CD14-positive monocyte (primary cell): ENCODE measurements around the gene IDH1. TPM values are rescaled to one million over a fixed set of nuclear protein-coding genes. Genes with fewer than 3 reads are reported as not detected.

Source experiments
- DNase-seq, 3 donors: peaks; one replicate each; pipeline ENCODE4 v3.0.0-alpha.2; 2011 to 2022
- H2AFZ ChIP-seq: 2 replicates; pipeline ENCODE4 v1.6.0; 2012; ENCODE audit warnings: mild to moderate bottlenecking, low read depth, low read length, inconsistent platforms; ENCODE audit not compliant: insufficient read depth, poor library complexity, severe bottlenecking
- H3K27ac ChIP-seq, 2 donors: 1 replicate in 1 of 2; 2 replicates in 1 of 2; pipeline ENCODE4 v1.5.1; 2012 to 2013; ENCODE audit warnings: low read length in 2 of 2, control low read depth in 1 of 2, inconsistent platforms in 1 of 2, low read depth in 1 of 2, mild to moderate bottlenecking in 1 of 2
- H3K27me3 ChIP-seq, 2 donors: one replicate each; pipeline versions ENCODE4 v1.6.0 to v1.6.1; 2011 to 2013; ENCODE audit warnings: low read length in 2 of 2; ENCODE audit not compliant: control insufficient read depth in 2 of 2, insufficient read depth in 2 of 2
- H3K36me3 ChIP-seq, 2 donors: replicated peaks in 1 of 2; 1 replicate in 1 of 2; 2 replicates in 1 of 2; pipeline versions ENCODE4 v1.5.1 to v1.6.1; 2012 to 2013; ENCODE audit warnings: low read length in 2 of 2, control low read depth in 1 of 2, inconsistent platforms in 1 of 2, mild to moderate bottlenecking in 1 of 2; ENCODE audit not compliant: insufficient read depth in 2 of 2, control insufficient read depth in 1 of 2
- H3K4me1 ChIP-seq, 2 donors: 1 replicate in 1 of 2; 2 replicates in 1 of 2; pipeline versions ENCODE4 v1.5.1 to v1.6.1; 2012 to 2013; ENCODE audit warnings: low read length in 2 of 2, control low read depth in 1 of 2, inconsistent platforms in 1 of 2, mild to moderate bottlenecking in 1 of 2, moderate library complexity in 1 of 2; ENCODE audit not compliant: insufficient read depth in 2 of 2, control insufficient read depth in 1 of 2
- H3K4me2 ChIP-seq: replicated peaks from 2 replicates; pipeline ENCODE3; 2012; ENCODE audit warnings: low read length, moderate library complexity, mild to moderate bottlenecking; ENCODE audit not compliant: poor library complexity, severe bottlenecking; ENCODE audit errors: extremely low read depth
- H3K4me3 ChIP-seq, 3 experiments: fragments of 200-600 bp in 1 of 3; sonication (generic) in 1 of 3; replicated peaks in 1 of 3; 1 replicate in 2 of 3; 2 replicates in 1 of 3; pipeline ENCODE4 v1.5.1; 2011 to 2013; ENCODE audit warnings: low read length in 3 of 3, mild to moderate bottlenecking in 3 of 3, control low read depth in 2 of 3, low read depth in 2 of 3, inconsistent platforms in 1 of 3, moderate library complexity in 1 of 3
- H3K79me2 ChIP-seq: 2 replicates; pipeline ENCODE4 v1.6.0; 2012; ENCODE audit warnings: mild to moderate bottlenecking, control low read depth, inconsistent platforms, low read length, moderate library complexity; ENCODE audit not compliant: insufficient read depth
- H3K9ac ChIP-seq: 2 replicates; pipeline ENCODE4 v1.6.0; 2017; ENCODE audit warnings: low read length, mild to moderate bottlenecking; ENCODE audit not compliant: insufficient read depth, poor library complexity, severe bottlenecking
- H3K9me3 ChIP-seq, 2 donors: replicated peaks in 1 of 2; 1 replicate in 1 of 2; 2 replicates in 1 of 2; pipeline versions ENCODE4 v1.5.1 to v1.6.1; 2012 to 2013; ENCODE audit warnings: low read length in 2 of 2, control low read depth in 1 of 2; ENCODE audit not compliant: control insufficient read depth in 1 of 2, insufficient read depth in 1 of 2
- H4K20me1 ChIP-seq: 2 replicates; pipeline ENCODE4 v1.6.0; 2012; ENCODE audit warnings: mild to moderate bottlenecking, low read length, control low read depth, moderate library complexity; ENCODE audit not compliant: insufficient read depth
- H3K27ac Mint-ChIP-seq, 7 donors: one replicate each; pipeline ENCODE4 v1.8.0; 2020; ENCODE audit warnings: mild to moderate bottlenecking in 7 of 7, mixed read lengths in 7 of 7, moderate library complexity in 6 of 7, inconsistent platforms in 2 of 7
- H3K27me3 Mint-ChIP-seq, 3 donors: one replicate each; pipeline ENCODE4 v1.8.0; 2021 to 2022; ENCODE audit warnings: low read depth in 3 of 3, mild to moderate bottlenecking in 3 of 3, mixed read lengths in 3 of 3, moderate library complexity in 3 of 3, inconsistent platforms in 1 of 3
- H3K36me3 Mint-ChIP-seq, 2 donors: one replicate each; pipeline ENCODE4 v1.8.0; 2020; ENCODE audit warnings: mixed read lengths in 2 of 2, inconsistent platforms in 1 of 2, mild to moderate bottlenecking in 1 of 2
- H3K4me1 Mint-ChIP-seq: one replicate; pipeline ENCODE4 v1.8.0; 2020; ENCODE audit warnings: mild to moderate bottlenecking, mixed read lengths
- H3K4me3 Mint-ChIP-seq, 2 donors: one replicate each; pipeline ENCODE4 v1.8.0; 2020; ENCODE audit warnings: mild to moderate bottlenecking in 2 of 2, mixed read lengths in 2 of 2, moderate library complexity in 1 of 2
- H3K9me3 Mint-ChIP-seq, 7 donors: one replicate each; pipeline ENCODE4 v1.8.0; 2020 to 2022; ENCODE audit warnings: mixed read lengths in 7 of 7, mild to moderate bottlenecking in 6 of 7, moderate library complexity in 6 of 7, inconsistent platforms in 2 of 7
- WGBS: methylation state at CpG from one replicate; pipeline ENCODE4 v1.1.5; 2013; ENCODE audit warnings: missing lambda C conversion rate; ENCODE audit not compliant: insufficient coverage; 5-methylcytosine and 5-hydroxymethylcytosine counted together
- intact Hi-C, 2 donors: fragments of 100-400 bp; cut with micrococcal nuclease; formaldehyde crosslinking; loops; one replicate each; pipeline versions ENCODE4 v1.15.0 to v1.15.1; 2023
- polyA plus RNA-seq, 3 donors: library from polyadenylated mRNA; depleted of rRNA in 1 of 3; unstranded in 2 of 3; stranded (reverse) in 1 of 3; fragments of 300-500 nt in 2 of 3; fragments of >200 nt in 1 of 3; fragmentation: Illumina TruSeq in 2 of 3; gene quantifications; 1 replicate in 2 of 3; 2 replicates in 1 of 3; pipeline ENCODE4 v1.2.3, GENCODE V29; 2012 to 2021
- TF ChIP-seq, protein P1 (sequence below): fragments of 200-600 bp; IDR thresholded peaks from one replicate; pipeline ENCODE4 v1.8.0; 2022; ENCODE audit warnings: antibody characterized with exemption, mild to moderate bottlenecking

Gene IDH1
- polyA plus RNA-seq, 3 donors: 33.6 to 120 (median 115) TPM

DNA sequence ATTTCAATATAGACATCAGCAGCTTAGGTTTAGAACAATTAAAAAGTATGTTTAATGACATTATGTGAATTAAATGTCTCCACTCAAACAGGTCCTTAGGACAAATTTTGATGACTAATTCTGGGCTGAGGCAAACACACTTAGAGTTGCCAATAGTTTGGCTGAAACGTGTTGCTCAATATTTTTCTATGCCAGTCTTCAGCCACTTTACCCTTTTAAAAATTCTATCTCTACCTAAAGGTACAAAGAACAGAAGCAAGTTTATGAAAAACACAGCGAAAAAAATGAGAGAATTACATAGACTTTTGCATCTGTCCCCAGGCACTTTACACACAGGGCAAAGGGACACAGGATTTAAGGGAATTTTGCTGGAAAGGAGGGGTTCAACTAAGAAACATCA lies 4.5 kb downstream of the IDH1 start:
- peaks cover 54 to 68% of the 10 kb centered on the region in 2 donors for H3K36me3 ChIP-seq
- peak overlapping the region in 1 of 2 donors; percentile 61 for H3K4me3 Mint-ChIP-seq

DNA sequence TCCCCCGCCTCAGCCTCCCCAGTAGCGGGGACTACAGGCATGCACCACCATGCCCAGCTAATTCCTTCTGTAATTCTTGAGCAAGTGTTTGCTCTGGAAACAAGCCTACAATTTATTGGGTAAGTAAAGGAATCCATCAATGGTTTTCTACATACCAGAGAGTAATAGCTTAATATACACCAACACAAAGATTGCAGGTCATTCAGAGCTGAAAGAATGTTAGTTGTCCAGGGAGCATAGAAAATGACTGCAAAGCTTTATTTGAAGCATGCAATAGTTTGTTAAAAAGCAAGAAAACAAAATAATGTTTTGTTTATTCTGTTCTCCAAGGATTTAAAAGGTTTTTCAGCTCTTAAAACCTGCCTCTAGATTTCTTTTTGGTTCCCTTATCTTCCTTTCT lies 5.6 kb downstream of the IDH1 start:
- intact Hi-C loops: no loop called here
- Histone ChIP-seq H3K4me1 (peaks cover 42 to 47% of the 10 kb centered on the region in 2 donors), H3K27me3 (no peaks in the 10 kb centered on the region), H3K9me3 (no peaks in the 10 kb centered on the region), H3K36me3 (peaks cover 65 to 79% of the 10 kb centered on the region in 2 donors), H2AFZ (no peak overlapping the region), H3K27ac (peak overlapping the region in 1 of 2 donors; percentile 69), H3K4me2 (no peak overlapping the region), H3K4me3 (no peak overlapping the region), H3K9ac (no peak overlapping the region), H4K20me1 (peaks cover 32% of the 10 kb centered on the region), H3K79me2 (peaks cover 91% of the 10 kb centered on the region)
- Mint-ChIP-seq H3K36me3 (peaks cover 53 to 68% of the 10 kb centered on the region in 2 donors), H3K4me3 (no peak overlapping the region), H3K4me1 (peaks cover 47% of the 10 kb centered on the region), H3K9me3 (no peaks in the 10 kb centered on the region), H3K27ac (peak overlapping the region in 2 of 7 donors; percentile 6 to 32), H3K27me3 (no peaks in the 10 kb centered on the region)
- WGBS: no CpG with 5 or more reads among the region's 2 CpGs
- TF ChIP-seq, protein P1, sequence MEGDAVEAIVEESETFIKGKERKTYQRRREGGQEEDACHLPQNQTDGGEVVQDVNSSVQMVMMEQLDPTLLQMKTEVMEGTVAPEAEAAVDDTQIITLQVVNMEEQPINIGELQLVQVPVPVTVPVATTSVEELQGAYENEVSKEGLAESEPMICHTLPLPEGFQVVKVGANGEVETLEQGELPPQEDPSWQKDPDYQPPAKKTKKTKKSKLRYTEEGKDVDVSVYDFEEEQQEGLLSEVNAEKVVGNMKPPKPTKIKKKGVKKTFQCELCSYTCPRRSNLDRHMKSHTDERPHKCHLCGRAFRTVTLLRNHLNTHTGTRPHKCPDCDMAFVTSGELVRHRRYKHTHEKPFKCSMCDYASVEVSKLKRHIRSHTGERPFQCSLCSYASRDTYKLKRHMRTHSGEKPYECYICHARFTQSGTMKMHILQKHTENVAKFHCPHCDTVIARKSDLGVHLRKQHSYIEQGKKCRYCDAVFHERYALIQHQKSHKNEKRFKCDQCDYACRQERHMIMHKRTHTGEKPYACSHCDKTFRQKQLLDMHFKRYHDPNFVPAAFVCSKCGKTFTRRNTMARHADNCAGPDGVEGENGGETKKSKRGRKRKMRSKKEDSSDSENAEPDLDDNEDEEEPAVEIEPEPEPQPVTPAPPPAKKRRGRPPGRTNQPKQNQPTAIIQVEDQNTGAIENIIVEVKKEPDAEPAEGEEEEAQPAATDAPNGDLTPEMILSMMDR: no peak
- no peak for DNase-seq

More for the DNA sequence above, 4.5 kb downstream of the IDH1 start:
- no peaks in the 10 kb centered on the region for H3K27me3 ChIP-seq
- H3K27ac ChIP-seq: peak overlapping the region in 1 of 2 donors; percentile 69
- Mint-ChIP-seq H3K27me3 (no peaks in the 10 kb centered on the region), H3K9me3 (no peaks in the 10 kb centered on the region), H3K36me3 (peaks cover 46 to 58% of the 10 kb centered on the region in 2 donors), H3K27ac (peak overlapping the region; percentile 51 to 90 (median 75)), H3K4me1 (peaks cover 51% of the 10 kb centered on the region)
- peaks cover 32% of the 10 kb centered on the region for H4K20me1 ChIP-seq
- peak overlapping the region; percentile 40 for H3K4me2 ChIP-seq
- peak overlapping the region; percentile 29 for H3K9ac ChIP-seq
- peaks cover 88% of the 10 kb centered on the region for H3K79me2 ChIP-seq
- intact Hi-C loops: loop anchor here (5.0 to 10.0 kb wide), 3 partner anchors 76 to 1486 kb away; partner anchors contain the start of genes FASTKD2 (in 1 of the 2) and MDH1B (in 1 of the 2)
- TF ChIP-seq, protein P1: no peak
- WGBS: no CpG with 5 or more reads among the region's 2 CpGs
- no peak overlapping the region for H2AFZ ChIP-seq
- DNase-seq: peak in 2 of 3 donors; percentile 51 to 54
- H3K9me3 ChIP-seq: no peaks in the 10 kb centered on the region
- H3K4me1 ChIP-seq: peaks cover 43 to 49% of the 10 kb centered on the region in 2 donors
- peak overlapping the region in 1 of 3 experiments; percentile 14 for H3K4me3 ChIP-seq
